HG03064 (cell line): ENCODE measurements around the gene GADD45A.
A peak's percentile ranks its signal among the peaks of the same experiment; 100 is the strongest.
"Not testable (repeated sequence)": the region's sequence is repeated elsewhere in the genome, so short reads cannot be mapped to it uniquely, and the experiment has no call there.

Experiments used
- ATAC-seq: cut with Tn5 transposase; IDR thresholded peaks from one replicate; pipeline ENCODE4 v1.9.1; 2021; ENCODE audit warnings: low read depth; ENCODE audit not compliant: unreplicated experiment

The GADD45A gene, protein sequence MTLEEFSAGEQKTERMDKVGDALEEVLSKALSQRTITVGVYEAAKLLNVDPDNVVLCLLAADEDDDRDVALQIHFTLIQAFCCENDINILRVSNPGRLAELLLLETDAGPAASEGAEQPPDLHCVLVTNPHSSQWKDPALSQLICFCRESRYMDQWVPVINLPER

DNA sequence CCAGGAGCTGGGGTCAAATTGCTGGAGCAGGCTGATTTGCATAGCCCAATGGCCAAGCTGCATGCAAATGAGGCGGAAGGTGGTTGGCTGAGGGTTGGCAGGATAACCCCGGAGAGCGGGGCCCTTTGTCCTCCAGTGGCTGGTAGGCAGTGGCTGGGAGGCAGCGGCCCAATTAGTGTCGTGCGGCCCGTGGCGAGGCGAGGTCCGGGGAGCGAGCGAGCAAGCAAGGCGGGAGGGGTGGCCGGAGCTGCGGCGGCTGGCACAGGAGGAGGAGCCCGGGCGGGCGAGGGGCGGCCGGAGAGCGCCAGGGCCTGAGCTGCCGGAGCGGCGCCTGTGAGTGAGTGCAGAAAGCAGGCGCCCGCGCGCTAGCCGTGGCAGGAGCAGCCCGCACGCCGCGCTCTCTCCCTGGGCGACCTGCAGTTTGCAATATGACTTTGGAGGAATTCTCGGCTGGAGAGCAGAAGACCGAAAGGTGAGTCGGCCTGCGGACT, at the start of gene GADD45A:
GADD45A (plus strand) TSS at position 135 of the 491 bp plus-strand sequence; CDS start at position 429, 294 bp downstream.
- peak; percentile 83 for ATAC-seq

- no peak for ATAC-seq
Observed at GRCh38 chr1:67636146-67636545, 48.9 kb upstream of the GADD45A start.

- ATAC-seq = no peak
Observed at GRCh38 chr1:67639361-67639760, 45.6 kb upstream of the GADD45A start.

GRCh38 chr1:67642629-67643028, 42.4 kb upstream of the GADD45A start:
- no peak for ATAC-seq

DNA sequence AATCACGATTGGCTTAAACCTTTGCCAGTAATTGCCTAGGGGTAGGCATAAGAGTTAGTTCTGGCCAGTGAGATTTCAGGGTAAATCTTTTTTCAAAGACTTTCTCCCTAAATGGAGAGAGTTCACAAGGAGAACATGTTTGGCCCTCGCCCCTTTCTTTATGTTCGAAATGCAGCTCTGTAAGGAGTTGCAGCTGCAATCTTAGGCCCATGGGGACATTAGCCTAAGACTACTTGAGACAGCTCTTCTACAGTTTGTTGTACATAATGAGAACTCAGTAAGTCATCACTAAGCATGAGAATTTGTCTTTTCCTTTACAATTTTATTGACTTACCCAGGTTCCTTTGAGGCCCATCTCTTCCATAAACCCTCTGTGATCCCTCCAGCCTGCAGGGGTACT, 40.4 kb upstream of the GADD45A start:
- no peak for ATAC-seq

DNA sequence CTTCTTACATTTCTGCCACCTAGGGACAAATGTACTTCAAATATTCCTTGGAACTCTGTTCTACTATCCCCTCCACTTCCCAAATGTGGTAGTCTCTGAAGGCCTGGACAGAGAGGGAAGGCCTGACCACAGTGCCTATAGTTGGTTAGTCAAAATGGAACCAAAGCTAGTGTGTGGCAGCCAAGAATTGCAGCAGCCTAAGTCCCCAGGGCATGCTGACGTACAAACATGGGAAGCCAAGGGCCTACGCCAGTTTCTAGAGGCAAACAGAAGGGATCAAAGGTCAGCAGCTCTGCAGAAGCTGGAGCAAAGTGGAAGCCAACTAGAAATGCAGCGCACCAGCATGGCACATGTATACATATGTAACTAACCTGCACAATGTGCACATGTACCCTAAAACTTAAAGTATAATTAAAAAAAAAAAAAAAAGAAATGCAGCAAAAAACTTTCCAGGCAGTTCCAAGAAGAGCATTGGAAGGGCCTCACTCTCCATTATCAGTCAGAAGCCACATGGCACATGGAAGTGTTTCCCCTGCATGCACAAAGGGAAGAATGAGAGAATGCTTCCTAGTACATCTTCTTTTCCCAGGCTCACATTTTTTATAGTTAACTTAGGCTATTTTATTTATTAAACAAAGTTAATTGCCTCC, 39.4 kb upstream of the GADD45A start:
- no peak for ATAC-seq

DNA sequence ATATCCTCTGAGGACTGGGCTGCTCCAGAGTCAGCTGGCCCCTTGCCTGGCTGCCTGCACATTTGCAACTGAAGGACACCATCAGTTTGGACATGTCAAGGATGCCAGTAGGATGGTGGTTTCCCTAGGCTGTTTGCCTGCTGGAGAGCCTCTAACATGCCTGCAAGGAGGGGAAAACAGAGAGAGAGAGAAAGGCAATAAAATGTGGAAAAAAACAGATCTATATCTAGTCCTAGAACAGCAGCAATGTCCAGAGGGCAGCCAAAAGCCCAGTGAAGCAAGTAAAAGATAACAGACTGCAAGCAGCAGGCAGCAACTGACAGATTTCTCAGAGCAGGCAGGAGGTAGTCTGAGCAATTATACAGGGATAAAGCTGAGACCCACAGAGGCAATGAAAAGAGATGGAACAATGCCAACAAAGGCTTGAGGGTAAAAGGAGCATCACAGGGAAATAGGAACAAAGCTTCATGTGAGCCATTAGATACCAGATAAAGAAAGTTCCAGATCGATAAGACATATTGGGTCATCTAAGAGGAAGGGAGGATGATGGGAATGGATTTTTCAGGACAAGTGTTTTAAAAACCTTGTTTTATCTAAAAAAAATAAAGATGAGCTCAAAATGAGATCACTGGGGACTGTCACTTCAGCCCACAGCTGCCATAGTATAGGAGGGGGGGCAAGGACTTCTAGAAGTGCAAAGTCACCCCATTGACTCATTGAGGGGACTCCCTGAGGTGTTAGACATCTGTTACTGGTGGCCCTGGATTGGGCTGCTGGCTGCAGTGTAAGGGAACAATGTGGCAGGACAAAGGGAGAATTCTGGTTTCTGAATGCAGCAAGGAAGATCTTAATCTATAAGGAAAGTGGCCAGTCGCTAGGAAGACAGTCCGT, 38.6 kb upstream of the GADD45A start:
- ATAC-seq = no peak

GRCh38 chr1:67647036-67647798, 37.8 kb upstream of the GADD45A start:
- no peak for ATAC-seq

DNA sequence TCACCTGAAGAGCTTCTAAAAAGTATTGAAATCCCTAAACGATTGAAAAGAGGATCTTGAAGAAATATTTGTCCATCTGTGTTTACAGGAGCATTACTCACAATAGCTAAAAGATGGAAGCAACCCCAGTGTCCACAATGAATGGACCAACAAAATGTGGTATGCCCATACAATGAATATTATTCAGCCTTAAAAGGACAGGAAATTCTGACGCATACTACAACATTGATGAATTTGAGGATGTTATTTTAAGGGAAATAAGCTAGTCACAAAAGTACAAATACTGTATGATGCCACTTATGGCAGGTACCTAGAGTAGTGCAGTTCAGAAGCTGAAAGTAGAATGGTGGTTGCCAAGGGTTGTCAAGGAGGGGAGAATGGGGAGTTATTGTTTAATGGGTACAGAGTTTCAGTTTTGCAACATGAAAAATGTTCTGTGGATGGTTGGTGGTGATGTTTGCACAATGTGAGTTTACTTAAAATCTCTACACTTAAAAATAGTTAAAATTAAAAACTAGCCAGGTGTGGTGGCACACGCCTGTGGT, 37.1 kb upstream of the GADD45A start:
- no peak for ATAC-seq

DNA sequence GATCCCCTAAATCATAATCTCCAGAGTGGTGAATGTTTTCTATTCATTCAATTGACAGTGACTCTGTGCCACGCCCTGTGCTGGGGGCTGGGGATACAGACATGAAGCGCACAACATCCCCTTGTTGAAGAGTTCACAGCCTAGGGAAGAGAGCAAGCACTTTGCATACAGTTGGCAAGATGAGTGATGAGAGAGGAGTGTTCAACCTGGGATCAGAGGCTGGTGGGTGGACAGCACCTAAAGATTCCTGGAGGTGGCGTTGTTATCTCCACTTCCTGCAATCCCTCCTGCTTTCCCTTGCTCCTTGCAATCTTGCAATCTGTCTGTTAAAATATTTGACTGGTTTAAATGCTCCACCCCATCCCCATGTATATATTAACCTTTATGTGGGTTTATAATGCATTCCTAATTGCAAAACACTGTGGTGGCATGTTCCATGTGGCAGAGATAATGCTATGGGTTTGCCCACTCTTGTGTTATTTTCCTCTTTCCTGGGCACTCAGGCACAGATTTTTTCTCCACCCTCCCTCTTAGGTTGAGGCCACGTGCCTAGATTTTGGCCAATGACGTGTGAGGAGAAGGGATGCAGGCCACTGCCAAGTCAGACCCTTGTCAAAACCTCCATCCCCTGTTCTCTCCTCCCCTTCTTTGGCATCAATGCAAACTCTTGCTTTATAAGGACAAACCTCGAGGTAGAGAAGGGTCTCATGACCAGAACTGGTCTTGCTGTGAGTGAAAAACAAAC, 36.2 kb upstream of the GADD45A start:
- no peak for ATAC-seq

DNA sequence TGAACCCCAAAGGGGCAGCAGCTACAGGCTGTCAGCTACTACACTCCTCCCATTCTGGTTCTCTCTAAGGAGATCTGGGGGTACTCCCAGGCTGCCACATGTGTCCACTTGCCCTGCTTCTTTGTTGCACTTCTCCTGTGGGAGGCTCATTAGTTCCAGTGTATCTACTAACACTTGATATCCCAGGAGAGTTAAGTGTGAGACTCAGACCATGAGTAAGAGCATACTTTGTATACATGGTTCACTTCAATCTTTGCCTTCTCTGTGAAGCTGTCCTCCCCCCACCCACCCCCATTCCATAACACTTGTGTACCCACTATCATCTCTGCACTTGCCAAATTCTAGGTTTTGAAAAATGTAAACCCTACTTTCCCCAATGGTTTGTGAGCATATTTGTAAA, 34.9 kb upstream of the GADD45A start:
- no peak for ATAC-seq

- no peak for ATAC-seq
Observed at GRCh38 chr1:67651031-67651430, 34.0 kb upstream of the GADD45A start.

DNA sequence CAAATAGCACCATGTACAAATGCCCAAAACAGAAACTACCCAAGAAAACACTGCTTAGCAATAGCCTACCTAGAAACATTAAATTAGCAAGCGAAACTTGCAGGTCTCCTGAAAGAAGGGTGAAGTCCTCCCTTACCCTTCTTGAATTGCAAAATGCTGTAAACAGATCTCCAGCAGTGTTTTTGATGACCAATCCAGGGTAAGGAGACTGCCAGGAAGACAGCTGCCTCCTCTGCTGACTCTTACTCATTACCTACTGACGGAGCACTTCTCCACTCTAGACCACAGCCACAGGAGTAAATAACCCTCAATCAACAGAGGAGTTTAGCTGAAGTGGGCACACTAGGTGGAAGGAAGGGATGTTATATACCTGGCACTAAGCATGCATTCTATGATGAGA, 32.2 kb upstream of the GADD45A start:
- ATAC-seq = no peak

DNA sequence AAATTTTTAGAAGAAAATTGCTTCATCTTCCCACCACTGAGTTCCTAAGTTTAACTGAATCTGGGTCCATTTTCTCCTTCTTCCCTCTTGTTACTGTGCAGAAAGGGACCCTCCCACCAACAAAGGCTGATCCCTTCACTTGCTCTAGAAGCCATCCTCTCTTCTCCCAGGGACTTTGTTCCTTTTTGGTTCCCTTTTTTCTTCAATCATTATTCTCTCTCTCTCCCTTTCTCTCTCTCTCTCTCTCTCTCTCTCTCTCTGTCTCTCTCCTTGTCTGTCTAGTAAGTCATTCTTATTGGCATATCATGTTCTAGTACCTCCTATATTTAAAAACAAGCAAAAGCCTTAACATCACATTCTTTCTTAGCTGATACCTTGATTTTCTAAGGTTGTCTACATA, 31.7 kb upstream of the GADD45A start:
- ATAC-seq = no peak

- no peak for ATAC-seq
Observed at GRCh38 chr1:67655581-67655980, 29.4 kb upstream of the GADD45A start.

GRCh38 chr1:67657152-67657551, 27.8 kb upstream of the GADD45A start:
- not testable (repeated sequence) for ATAC-seq

DNA sequence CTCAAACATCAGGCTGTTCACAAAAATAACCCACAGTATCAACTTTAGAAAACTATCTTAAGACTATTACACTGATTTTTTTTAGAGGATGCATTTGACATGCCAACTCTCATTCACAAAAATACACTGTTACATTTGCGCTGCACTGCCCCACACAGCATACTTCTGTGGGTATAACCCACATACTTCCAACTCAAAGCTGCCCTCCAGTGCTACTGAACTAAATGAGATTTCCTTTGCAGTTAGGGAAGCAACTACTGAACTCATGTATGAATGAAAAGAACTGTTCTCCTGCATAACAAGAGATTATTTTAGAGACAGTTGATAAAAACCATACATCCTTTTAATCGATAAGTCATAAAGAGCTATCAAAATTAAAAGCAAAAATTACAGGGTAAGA, 25.8 kb upstream of the GADD45A start:
- no peak for ATAC-seq

GRCh38 chr1:67662884-67663283, 22.1 kb upstream of the GADD45A start:
- ATAC-seq = no peak

DNA sequence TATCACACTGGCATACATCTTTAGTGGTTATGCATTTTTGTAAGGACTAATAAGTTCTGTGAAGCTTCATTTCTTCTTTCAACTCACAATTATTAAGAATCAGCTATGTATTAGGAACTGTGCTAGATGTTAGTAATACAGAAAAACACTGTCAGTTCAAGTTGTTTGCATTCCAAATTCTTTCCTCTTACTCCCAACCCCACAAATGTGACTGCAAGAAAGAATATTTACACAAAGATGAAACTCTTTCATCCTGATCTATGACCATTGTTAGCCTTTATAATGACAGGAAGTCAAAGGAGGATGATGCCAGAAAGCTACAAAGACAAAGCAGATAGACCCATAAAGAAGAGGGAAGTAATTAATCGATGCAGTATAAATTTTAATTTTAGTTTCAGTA, 21.0 kb upstream of the GADD45A start:
- ATAC-seq = no peak

- not testable (repeated sequence) for ATAC-seq
Observed at GRCh38 chr1:67665307-67665706, 19.7 kb upstream of the GADD45A start.
